22Rv1 (cell line): ENCODE data around the gene MAP2K7.

Source experiments
- CTCF ChIP-seq: fragments of 450-650 bp; IDR thresholded peaks from 2 replicates; pipeline ENCODE4 v1.5.1; 2017; ENCODE audit warnings: mild to moderate bottlenecking
- ZFX ChIP-seq: fragments of 450-650 bp; IDR thresholded peaks from 2 replicates; pipeline ENCODE4 v1.6.1; 2017; ENCODE audit warnings: antibody characterized with exemption, borderline replicate concordance

GRCh38 chr19:7925171-7925851 is 21.6 kb downstream of the MAP2K7 start:
- TF ChIP-seq CTCF, result peak; percentile 96
- no peak for TF ChIP-seq ZFX
